ENCODE measurements around the gene CHST11. TPM values are rescaled to one million over a fixed set of nuclear protein-coding genes. Genes with fewer than 3 reads are reported as not detected.

CHST11 gene
- total RNA-seq, 2 donors from 2014 or later, result 4.6 to 14.5 TPM

- H3K9me3 ChIP-seq, result no peaks in the 10 kb centered on the region
- ATAC-seq (no peak), DNase-seq (no peak)
- no peaks in the 10 kb centered on the region for H3K27me3 ChIP-seq
- no peaks in the 10 kb centered on the region for H3K36me3 ChIP-seq (replicated peaks in 1 of 2; ENCODE audit: insufficient read depth in 1 of 2, low read depth in 2 of 2)
- no peaks in the 10 kb centered on the region for H3K4me1 ChIP-seq
- TF ChIP-seq POLR2A (IDR thresholded peaks at IDR 0.05), result no peak
- TF ChIP-seq CTCF (IDR thresholded peaks at IDR 0.05), result no peak
- intact Hi-C loops (cut with DNase I), result no loop called here
- no peak overlapping the region for H3K27ac ChIP-seq
- WGBS, 2 donors, result 82 to 88% methylated on average over 16 of the region's 16 CpGs
- H3K4me3 ChIP-seq, result no peak overlapping the region
These were observed 171.5 kb downstream of the CHST11 start for GRCh38 chr12:104627990-104628830.

GRCh38 chr12:104628831-104629135 lies 172.0 kb downstream of the CHST11 start:
- Histone ChIP-seq H3K9me3 (no peaks in the 10 kb centered on the region), H3K4me1 (no peaks in the 10 kb centered on the region), H3K4me3 (no peak overlapping the region), H3K27me3 (no peaks in the 10 kb centered on the region), H3K36me3 (replicated peaks in 1 of 2; ENCODE audit: insufficient read depth in 1 of 2, low read depth in 2 of 2) (no peaks in the 10 kb centered on the region), H3K27ac (no peak overlapping the region)
- WGBS, 2 donors, result 64 to 74% methylated on average over 3 of the region's 3 CpGs
- TF ChIP-seq POLR2A (IDR thresholded peaks at IDR 0.05) (no peak), CTCF (IDR thresholded peaks at IDR 0.05) (no peak)
- no peak for DNase-seq
- ATAC-seq, result no peak
- intact Hi-C loops (cut with DNase I), result no loop called here

- H3K4me3 ChIP-seq, result no peak overlapping the region
- DNase-seq (no peak), ATAC-seq (no peak)
- TF ChIP-seq POLR2A (IDR thresholded peaks at IDR 0.05), result no peak
- no peak for TF ChIP-seq CTCF (IDR thresholded peaks at IDR 0.05)
- intact Hi-C loops (cut with DNase I), result no loop called here
- H3K9me3 ChIP-seq, result no peaks in the 10 kb centered on the region
- no peaks in the 10 kb centered on the region for H3K4me1 ChIP-seq
- no peaks in the 10 kb centered on the region for H3K27me3 ChIP-seq
- H3K27ac ChIP-seq, result no peak overlapping the region
- 80 to 83% methylated on average over 6 of the region's 6 CpGs for WGBS, 2 donors
- H3K36me3 ChIP-seq (replicated peaks in 1 of 2; ENCODE audit: insufficient read depth in 1 of 2, low read depth in 2 of 2), result no peaks in the 10 kb centered on the region
These were observed 173.5 kb downstream of the CHST11 start for GRCh38 chr12:104630230-104630670.

GRCh38 chr12:104631867-104632266 lies 175.1 kb downstream of the CHST11 start:
- TF ChIP-seq CTCF (IDR thresholded peaks at IDR 0.05) (no peak), POLR2A (IDR thresholded peaks at IDR 0.05) (no peak)
- ATAC-seq (no peak), DNase-seq (no peak)
- Histone ChIP-seq H3K4me3 (no peak overlapping the region), H3K9me3 (no peaks in the 10 kb centered on the region), H3K27me3 (no peaks in the 10 kb centered on the region), H3K4me1 (no peaks in the 10 kb centered on the region), H3K36me3 (replicated peaks in 1 of 2; ENCODE audit: insufficient read depth in 1 of 2, low read depth in 2 of 2) (no peaks in the 10 kb centered on the region), H3K27ac (no peak overlapping the region)
- 89 to 90% methylated on average over 8 of the region's 8 CpGs for WGBS, 2 donors
- intact Hi-C loops (cut with DNase I), result no loop called here

GRCh38 chr12:104632724-104633201 lies 176.0 kb downstream of the CHST11 start:
- ATAC-seq (no peak), DNase-seq (no peak)
- WGBS, 2 donors, result 58 to 60% methylated on average over 13 of the region's 13 CpGs
- Histone ChIP-seq H3K27ac (no peak overlapping the region), H3K36me3 (replicated peaks in 1 of 2; ENCODE audit: insufficient read depth in 1 of 2, low read depth in 2 of 2) (no peaks in the 10 kb centered on the region), H3K27me3 (no peaks in the 10 kb centered on the region), H3K4me1 (no peaks in the 10 kb centered on the region), H3K9me3 (no peaks in the 10 kb centered on the region), H3K4me3 (no peak overlapping the region)
- intact Hi-C loops (cut with DNase I), result no loop called here
- no peak for TF ChIP-seq POLR2A (IDR thresholded peaks at IDR 0.05)
- TF ChIP-seq CTCF (IDR thresholded peaks at IDR 0.05), result no peak
